GM18870 (cell line): Measurements from ENCODE around the gene ARHGEF1.
"Not testable (repeated sequence)": the region's sequence is repeated elsewhere in the genome, so short reads cannot be mapped to it uniquely, and the experiment has no call there.

Experiments used
- ATAC-seq: cut with Tn5 transposase; IDR thresholded peaks from one replicate; pipeline ENCODE4 v1.9.1; 2021; ENCODE audit warnings: moderate library complexity; ENCODE audit not compliant: unreplicated experiment

ARHGEF1 gene

GRCh38 chr19:41862445-41862986 lies 20.5 kb upstream of the ARHGEF1 start:
- no peak for ATAC-seq

GRCh38 chr19:41863209-41863931 lies 19.6 kb upstream of the ARHGEF1 start:
- no peak for ATAC-seq

GRCh38 chr19:41864374-41864773 lies 18.6 kb upstream of the ARHGEF1 start:
- ATAC-seq, result no peak

GRCh38 chr19:41866284-41866683 lies 16.7 kb upstream of the ARHGEF1 start:
- ATAC-seq, result no peak

GRCh38 chr19:41868120-41868988 lies 14.6 kb upstream of the ARHGEF1 start:
- ATAC-seq, result no peak

- ATAC-seq, result no peak
Measured at GRCh38 chr19:41868989-41869300, 14.0 kb upstream of the ARHGEF1 start.

- no peak for ATAC-seq
Measured at GRCh38 chr19:41869374-41869955, 13.5 kb upstream of the ARHGEF1 start.

- ATAC-seq, result no peak
Measured at GRCh38 chr19:41870401-41870873, 12.5 kb upstream of the ARHGEF1 start.

- peak; percentile 33 for ATAC-seq
Measured at GRCh38 chr19:41871573-41872383, 11.2 kb upstream of the ARHGEF1 start.

- no peak for ATAC-seq
Measured at GRCh38 chr19:41872384-41872774, 10.6 kb upstream of the ARHGEF1 start.

GRCh38 chr19:41872775-41873647 lies 10.0 kb upstream of the ARHGEF1 start:
- no peak for ATAC-seq

- not testable (repeated sequence) for ATAC-seq
Measured at GRCh38 chr19:41875973-41876372, 7.0 kb upstream of the ARHGEF1 start.

GRCh38 chr19:41876847-41877832 lies 5.8 kb upstream of the ARHGEF1 start, which contains the start of gene CD79A:
Gene CD79A (plus strand): TSS chr19:41877279. CDS start chr19:41877305, 26 bp downstream.
- peak; percentile 46 for ATAC-seq

- ATAC-seq, result no peak
Measured at GRCh38 chr19:41877916-41878905, 4.8 kb upstream of the ARHGEF1 start.

- no peak for ATAC-seq
Measured at GRCh38 chr19:41879080-41879479, 3.9 kb upstream of the ARHGEF1 start.

- ATAC-seq, result no peak
Measured at GRCh38 chr19:41879670-41880328, 3.2 kb upstream of the ARHGEF1 start.

GRCh38 chr19:41880329-41880708 lies 2.7 kb upstream of the ARHGEF1 start:
- no peak for ATAC-seq
